IMR-90 (cell line): ENCODE measurements around the gene RNF34. TPM values are rescaled to one million over a fixed set of nuclear protein-coding genes. Genes with fewer than 3 reads are reported as not detected.

ENCODE experiments used
- ATAC-seq: fragments of 200-7000 bp; cut with Tn5 transposase; 2 replicates; pipeline ENCODE4 v1.9.1; 2020; ENCODE audit warnings: low read depth, mild to moderate bottlenecking, moderate library complexity
- BruUV-seq: library from RNA; stranded (reverse); fragments of 400-500 nt; replicated peaks from 2 replicates; lab custom pipeline; 2021; lab: Mats Ljungman, UMichigan
- CTCF ChIA-PET: fragments of 300-600 bp; formaldehyde crosslinking; extraction: SDS; loops from one replicate; lab custom pipeline; 2021; ENCODE audit warnings: antibody characterized with exemption; lab: Yijun Ruan, JAX
- POLR2A ChIA-PET: fragments of 300-600 bp; sonication (Branson Sonifier 250); formaldehyde crosslinking; loops from one replicate; lab custom pipeline; 2022; ENCODE audit warnings: antibody characterized with exemption; ENCODE audit not compliant: unreplicated experiment; lab: Charles Lee
- DNase-seq: peaks from one replicate; pipeline ENCODE4 v3.0.0; 2013
- H2AFZ ChIP-seq: replicated peaks from 2 replicates; pipeline ENCODE3; 2013; ENCODE audit warnings: low read length, mild to moderate bottlenecking; ENCODE audit not compliant: poor library complexity
- H2AK5ac ChIP-seq: 2 replicates; pipeline ENCODE4 v1.6.1; 2013; ENCODE audit warnings: low read depth, low read length, inconsistent platforms
- H2AK9ac ChIP-seq: replicated peaks from 2 replicates; pipeline ENCODE3; 2013; ENCODE audit warnings: mild to moderate bottlenecking, low read depth, low read length, moderate library complexity; ENCODE audit not compliant: poor library complexity
- H2BK120ac ChIP-seq: 2 replicates; pipeline ENCODE4 v1.6.1; 2013; ENCODE audit warnings: low read depth, low read length, inconsistent platforms
- H2BK15ac ChIP-seq: 3 replicates; pipeline ENCODE4 v1.6.1; 2013; ENCODE audit warnings: low read depth, low read length, inconsistent platforms
- H2BK20ac ChIP-seq: 2 replicates; pipeline ENCODE4 v1.6.1; 2013; ENCODE audit warnings: low read depth, mild to moderate bottlenecking, inconsistent platforms, low read length, moderate library complexity
- H2BK5ac ChIP-seq: 2 replicates; pipeline ENCODE4 v1.6.1; 2013; ENCODE audit warnings: mild to moderate bottlenecking, low read depth, low read length, inconsistent platforms; ENCODE audit not compliant: poor library complexity, severe bottlenecking
- H3K14ac ChIP-seq: replicated peaks from 2 replicates; pipeline ENCODE4 v1.6.1; 2013; ENCODE audit warnings: low read depth, low read length, inconsistent platforms
- H3K18ac ChIP-seq: 2 replicates; pipeline ENCODE4 v1.6.1; 2013; ENCODE audit warnings: low read depth, low read length, control low read depth
- H3K23ac ChIP-seq: 2 replicates; pipeline ENCODE4 v1.6.1; 2013; ENCODE audit warnings: low read depth, low read length, inconsistent platforms
- H3K27ac ChIP-seq: 2 replicates; pipeline ENCODE4 v1.5.1; 2013; ENCODE audit warnings: mild to moderate bottlenecking, control low read depth, low read length; ENCODE audit not compliant: insufficient read depth
- H3K27me3 ChIP-seq: 2 replicates; pipeline ENCODE4 v1.6.1; 2013; ENCODE audit warnings: low read length; ENCODE audit not compliant: control insufficient read depth, insufficient read depth
- H3K36me3 ChIP-seq: 2 replicates; pipeline ENCODE4 v1.6.1; 2013; ENCODE audit warnings: low read length, mixed read lengths; ENCODE audit not compliant: control insufficient read depth, insufficient read depth
- H3K4ac ChIP-seq: 2 replicates; pipeline ENCODE4 v1.6.1; 2013; ENCODE audit warnings: low read depth, low read length, inconsistent platforms
- H3K4me1 ChIP-seq: 2 replicates; pipeline ENCODE4 v1.6.1; 2013; ENCODE audit warnings: low read length, mixed read lengths; ENCODE audit not compliant: control insufficient read depth, insufficient read depth
- H3K4me2 ChIP-seq: 2 replicates; pipeline ENCODE4 v1.6.1; 2013; ENCODE audit warnings: low read depth, mild to moderate bottlenecking, control low read depth, low read length, moderate library complexity
- H3K4me3 ChIP-seq: 2 replicates; pipeline ENCODE4 v1.5.1; 2013; ENCODE audit warnings: low read depth, mild to moderate bottlenecking, control low read depth, low read length, moderate library complexity; ENCODE audit not compliant: insufficient read depth
- H3K56ac ChIP-seq: 2 replicates; pipeline ENCODE4 v1.6.1; 2013; ENCODE audit warnings: low read length, inconsistent platforms; ENCODE audit not compliant: insufficient read depth; ENCODE audit errors: extremely low read depth
- H3K79me1 ChIP-seq, 2 experiments: 2 replicates each; pipeline ENCODE4 v1.6.1; 2013; ENCODE audit warnings: low read length in 2 of 2, inconsistent platforms in 1 of 2, low read depth in 1 of 2
- H3K9ac ChIP-seq: 2 replicates; pipeline ENCODE4 v1.6.1; 2013; ENCODE audit warnings: low read depth, low read length, control low read depth
- H3K9me1 ChIP-seq: 2 replicates; pipeline ENCODE4 v1.6.1; 2013; ENCODE audit warnings: low read length, inconsistent platforms; ENCODE audit not compliant: insufficient read depth
- H3K9me3 ChIP-seq: 2 replicates; pipeline ENCODE4 v1.6.1; 2013; ENCODE audit warnings: low read length; ENCODE audit not compliant: control insufficient read depth, insufficient read depth
- H4K20me1 ChIP-seq: 2 replicates; pipeline ENCODE4 v1.6.1; 2013; ENCODE audit warnings: low read length, inconsistent platforms; ENCODE audit not compliant: insufficient read depth
- H4K5ac ChIP-seq: 2 replicates; pipeline ENCODE4 v1.6.1; 2013; ENCODE audit warnings: mild to moderate bottlenecking, low read depth, low read length, control low read depth
- H4K8ac ChIP-seq, 2 experiments: 2 replicates each; pipeline ENCODE4 v1.6.1; 2013; ENCODE audit warnings: low read depth in 2 of 2, low read length in 2 of 2, control low read depth in 1 of 2, inconsistent platforms in 1 of 2
- H4K91ac ChIP-seq: 2 replicates; pipeline ENCODE4 v1.6.1; 2013; ENCODE audit warnings: low read depth, low read length, inconsistent platforms; ENCODE audit not compliant: insufficient read depth
- BHLHE40 ChIP-seq: fragments of 150-350 bp; IDR thresholded peaks from 2 replicates; pipeline ENCODE4 v1.6.1; 2016; ENCODE audit warnings: mild to moderate bottlenecking, low read depth, low read length
- CHD1 ChIP-seq: IDR thresholded peaks from 2 replicates; pipeline ENCODE4 v1.6.1; 2012; ENCODE audit warnings: low read depth, low read length, improper control_type of control experiment
- FOS ChIP-seq: fragments of 150-350 bp; IDR thresholded peaks from 2 replicates; pipeline ENCODE4 v1.6.1; 2016; ENCODE audit warnings: low read depth, low read length
- RFX5 ChIP-seq: IDR thresholded peaks from 2 replicates; pipeline ENCODE4 v1.8.0; 2012; ENCODE audit warnings: low read depth, mild to moderate bottlenecking, low read length, moderate library complexity
- WGBS, 2 experiments: methylation state at CpG; one replicate each; pipeline versions ENCODE4 v1.1.5 to v1.1.7; 2013; ENCODE audit warnings: missing lambda C conversion rate in 2 of 2; ENCODE audit not compliant: insufficient read length in 1 of 2; ENCODE audit errors: extremely low coverage in 2 of 2; 5-methylcytosine and 5-hydroxymethylcytosine counted together
- dilution Hi-C: fragments of 300-500 bp; cut with HindIII; formaldehyde crosslinking; loops from one replicate; pipeline ENCODE4 v1.14.3; 2018; ENCODE audit warnings: low sequenced_read_pairs; ENCODE audit not compliant: unreplicated experiment
- in situ Hi-C: fragments of 300-500 bp; cut with MboI; formaldehyde crosslinking; loops from 3 replicates; pipeline ENCODE4 v1.14.3; 2019; ENCODE audit warnings: low sequenced_read_pairs, inconsistent platforms, mixed read lengths
- intact Hi-C: fragments of 100-400 bp; cut with micrococcal nuclease; formaldehyde crosslinking; loops from 2 replicates; pipeline ENCODE4 v1.10.0; 2022
- microRNA-seq, 2 experiments: library from miRNA; stranded (forward) in 1 of 2; unstranded in 1 of 2; fragments of 10-50 nt in 1 of 2; fragments of <30 nt in 1 of 2; gene quantifications in 1 of 2; microRNA quantifications in 1 of 2; one replicate each; pipeline versions ENCODE3 to v1.1.0; 2013 to 2020; ENCODE audit not compliant: insufficient read depth in 1 of 2, insufficient read length in 1 of 2, unreplicated experiment in 1 of 2
- polyA plus RNA-seq, 3 experiments: library from polyadenylated mRNA; depleted of rRNA; stranded (reverse); fragments of >200 nt; gene quantifications; 2 replicates each; pipeline ENCODE4 v1.2.3, GENCODE V29; 2012; ENCODE audit warnings: low replicate concordance in 1 of 3
- total RNA-seq: library from RNA; depleted of rRNA; stranded (reverse); fragments of >200 nt; gene quantifications from 2 replicates; pipeline ENCODE4 v1.2.3, GENCODE V29; 2012; rRNA removed

RNF34 gene
- total and polyA plus RNA-seq, 2 of the 4 experiments (the other 2 are of a cell fraction), result 33.2 to 69.5 TPM

- no peak overlapping the region for H4K5ac ChIP-seq
- POLR2A ChIA-PET, result no interaction called here
- H3K9me3 ChIP-seq, result no peaks in the 10 kb centered on the region
- H3K9ac ChIP-seq, result no peak overlapping the region
- H2BK15ac ChIP-seq, result no peak overlapping the region
- H3K4me3 ChIP-seq, result no peak overlapping the region
- H2BK5ac ChIP-seq, result no peak overlapping the region
- ATAC-seq (peak; percentile 2; the same call in 1 of the 2 replicates), DNase-seq (no peak)
- peaks cover 3 to 17% of the 10 kb centered on the region in 2 experiments; a peak in 3 of 4 replicates for H3K79me1 ChIP-seq
- no peak overlapping the region for H2BK20ac ChIP-seq
- no TSS peak for BruUV-seq
- H3K4ac ChIP-seq, result no peak overlapping the region
- TF ChIP-seq BHLHE40 (no peak), RFX5 (no peak), CHD1 (no peak), FOS (no peak)
- H3K27me3 ChIP-seq, result no peaks in the 10 kb centered on the region
- H3K14ac ChIP-seq, result no peak overlapping the region
- H3K4me2 ChIP-seq, result peak overlapping the region; percentile 72; the same call in 1 of the 2 replicates
- no peak overlapping the region for H2BK120ac ChIP-seq
- H4K91ac ChIP-seq, result no peak overlapping the region
- dilution Hi-C loops (no loop called here), intact Hi-C loops (no loop called here), in situ Hi-C loops (no loop called here)
- H3K18ac ChIP-seq, result no peak overlapping the region
- H3K36me3 ChIP-seq, result no peaks in the 10 kb centered on the region
- no peaks in the 10 kb centered on the region; the same call in none of the 2 replicates for H3K9me1 ChIP-seq
- no peak overlapping the region for H3K27ac ChIP-seq
- H3K56ac ChIP-seq, result no peak overlapping the region
- H2AK9ac ChIP-seq, result no peak overlapping the region
- H3K23ac ChIP-seq, result no peak overlapping the region
- peaks cover 8% of the 10 kb centered on the region for H3K4me1 ChIP-seq
- peaks cover 3% of the 10 kb centered on the region for H4K20me1 ChIP-seq
- no peak overlapping the region for H2AFZ ChIP-seq
- H4K8ac ChIP-seq, result no peak overlapping the region
- CTCF ChIA-PET, result no interaction called here
- no CpG with 5 or more reads among the region's 7 CpGs for WGBS, 2 experiments
- H2AK5ac ChIP-seq, result no peak overlapping the region
Observed at GRCh38 chr12:121472150-121472905, 72.4 kb downstream of the RNF34 start.

Small RNA genes within 50 kb of the gene (microRNA-seq; reads per million reads assigned to microRNA genes)
- gene MIR7107 (ENCODE audit: unreplicated experiment), result not detected

Other genes with a start within 250 kb of the RNF34 start
- 8.3 and 9.5 TPM in 2 replicates for gene P2RX4, start 190.0 kb upstream of the RNF34 start, total RNA-seq
- gene P2RX4, start 190.0 kb upstream of the RNF34 start, polyA plus RNA-seq (2012; rRNA removed), result 12.6 and 13.6 TPM in 2 replicates
- 15.0 and 15.2 TPM in 2 replicates for gene CAMKK2, start 103.4 kb upstream of the RNF34 start, total RNA-seq
- gene CAMKK2, start 103.4 kb upstream of the RNF34 start, polyA plus RNA-seq (2012; rRNA removed), result 24.7 and 25.7 TPM in 2 replicates
- 174 and 211 TPM in 2 replicates for gene ANAPC5, start 47.7 kb upstream of the RNF34 start, total RNA-seq
- 156 and 157 TPM in 2 replicates for gene ANAPC5, start 47.7 kb upstream of the RNF34 start, polyA plus RNA-seq (2012; rRNA removed)
- 21.1 and 24.2 TPM in 2 replicates for gene KDM2B, start 180.9 kb downstream of the RNF34 start, total RNA-seq
- 22.6 and 30.7 TPM in 2 replicates for gene KDM2B, start 180.9 kb downstream of the RNF34 start, polyA plus RNA-seq (2012; rRNA removed)
- gene ORAI1, start 226.4 kb downstream of the RNF34 start, total RNA-seq, result 3.9 and 4.4 TPM in 2 replicates
- 22.7 and 31.1 TPM in 2 replicates for gene ORAI1, start 226.4 kb downstream of the RNF34 start, polyA plus RNA-seq (2012; rRNA removed)